ENCODE results near the gene NKX1-2. TPM values are rescaled to one million over a fixed set of nuclear protein-coding genes. Genes with fewer than 3 reads are reported as not detected.

Gene NKX1-2
- total RNA-seq, 1 donor from 2014 or later = 0.59 TPM

GRCh38 chr10:124470544-124471434, 21.0 kb upstream of the NKX1-2 start:
- H3K27ac Mint-ChIP-seq (ENCODE audit: unreplicated experiment) = no peak overlapping the region
- H3K36me3 Mint-ChIP-seq (ENCODE audit: unreplicated experiment) = no peaks in the 10 kb centered on the region
- H3K9me3 Mint-ChIP-seq (ENCODE audit: unreplicated experiment) = peaks cover under 1% of the 10 kb centered on the region
- H3K27me3 Mint-ChIP-seq (ENCODE audit: unreplicated experiment) = peaks cover 2% of the 10 kb centered on the region
- no peak for DNase-seq
- peaks cover 3% of the 10 kb centered on the region for H3K4me1 Mint-ChIP-seq (ENCODE audit: low read depth, unreplicated experiment)
- H3K4me3 Mint-ChIP-seq (ENCODE audit: unreplicated experiment) = no peak overlapping the region
- no peak for TF ChIP-seq CTCF (IDR thresholded peaks at IDR 0.05; ENCODE audit: partially characterized antibody, unreplicated experiment)

- H3K9me3 Mint-ChIP-seq (ENCODE audit: unreplicated experiment) = no peaks in the 10 kb centered on the region
- H3K27ac Mint-ChIP-seq (ENCODE audit: unreplicated experiment) = no peak overlapping the region
- H3K27me3 Mint-ChIP-seq (ENCODE audit: unreplicated experiment) = peaks cover 1% of the 10 kb centered on the region
- no peak for DNase-seq
- no peak overlapping the region for H3K4me3 Mint-ChIP-seq (ENCODE audit: unreplicated experiment)
- peaks cover 3% of the 10 kb centered on the region for H3K4me1 Mint-ChIP-seq (ENCODE audit: low read depth, unreplicated experiment)
- TF ChIP-seq CTCF (IDR thresholded peaks at IDR 0.05; ENCODE audit: partially characterized antibody, unreplicated experiment) = no peak
- H3K36me3 Mint-ChIP-seq (ENCODE audit: unreplicated experiment) = no peaks in the 10 kb centered on the region
Observed at GRCh38 chr10:124469956-124470484, 20.2 kb upstream of the NKX1-2 start.

- no peak overlapping the region for H3K4me3 Mint-ChIP-seq (ENCODE audit: unreplicated experiment)
- H3K9me3 Mint-ChIP-seq (ENCODE audit: unreplicated experiment) = no peaks in the 10 kb centered on the region
- TF ChIP-seq CTCF (IDR thresholded peaks at IDR 0.05; ENCODE audit: partially characterized antibody, unreplicated experiment) = no peak
- no peak for DNase-seq
- peaks cover 3% of the 10 kb centered on the region for H3K4me1 Mint-ChIP-seq (ENCODE audit: low read depth, unreplicated experiment)
- no peaks in the 10 kb centered on the region for H3K36me3 Mint-ChIP-seq (ENCODE audit: unreplicated experiment)
- H3K27ac Mint-ChIP-seq (ENCODE audit: unreplicated experiment) = no peak overlapping the region
- H3K27me3 Mint-ChIP-seq (ENCODE audit: unreplicated experiment) = peaks cover 1% of the 10 kb centered on the region
Observed at GRCh38 chr10:124468624-124469023, 18.8 kb upstream of the NKX1-2 start.

GRCh38 chr10:124467165-124467564, 17.3 kb upstream of the NKX1-2 start:
- H3K27me3 Mint-ChIP-seq (ENCODE audit: unreplicated experiment) = peaks cover 1% of the 10 kb centered on the region
- H3K4me1 Mint-ChIP-seq (ENCODE audit: low read depth, unreplicated experiment) = peaks cover 3% of the 10 kb centered on the region
- H3K4me3 Mint-ChIP-seq (ENCODE audit: unreplicated experiment) = no peak overlapping the region
- H3K36me3 Mint-ChIP-seq (ENCODE audit: unreplicated experiment) = no peaks in the 10 kb centered on the region
- TF ChIP-seq CTCF (IDR thresholded peaks at IDR 0.05; ENCODE audit: partially characterized antibody, unreplicated experiment) = no peak
- no peak for DNase-seq
- no peak overlapping the region for H3K27ac Mint-ChIP-seq (ENCODE audit: unreplicated experiment)
- peaks cover 1% of the 10 kb centered on the region for H3K9me3 Mint-ChIP-seq (ENCODE audit: unreplicated experiment)

Data from glutamatergic neuron (in vitro differentiated cells).